HG02884 (cell line): ENCODE measurements around the gene TIGD3.

Experiments
- ATAC-seq: cut with Tn5 transposase; IDR thresholded peaks from one replicate; pipeline ENCODE4 v1.9.1; 2021; ENCODE audit warnings: mild to moderate bottlenecking, moderate library complexity; ENCODE audit not compliant: unreplicated experiment

TIGD3 gene

DNA sequence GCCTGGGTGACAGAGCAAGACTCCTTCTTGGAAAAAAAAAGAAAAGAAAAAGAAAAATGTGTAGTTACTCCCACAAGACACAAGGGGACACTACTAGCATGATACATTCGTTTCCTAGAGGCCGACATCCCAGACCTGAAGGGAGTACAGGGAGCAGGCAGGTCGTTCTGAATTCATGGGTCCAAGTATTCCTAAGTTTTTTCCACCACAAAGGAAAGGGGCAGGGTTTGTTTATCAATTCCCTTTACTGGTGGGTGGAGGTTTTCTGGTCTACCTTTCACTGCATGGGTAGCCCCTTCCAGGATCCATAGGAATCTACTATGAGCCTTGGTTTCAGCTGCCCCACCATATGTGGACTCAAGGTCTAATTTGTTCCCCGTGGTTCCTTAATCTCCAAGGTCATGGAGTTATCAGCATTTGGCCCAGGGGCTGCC lies 11.8 kb downstream of the TIGD3 start:
- no peak for ATAC-seq

DNA sequence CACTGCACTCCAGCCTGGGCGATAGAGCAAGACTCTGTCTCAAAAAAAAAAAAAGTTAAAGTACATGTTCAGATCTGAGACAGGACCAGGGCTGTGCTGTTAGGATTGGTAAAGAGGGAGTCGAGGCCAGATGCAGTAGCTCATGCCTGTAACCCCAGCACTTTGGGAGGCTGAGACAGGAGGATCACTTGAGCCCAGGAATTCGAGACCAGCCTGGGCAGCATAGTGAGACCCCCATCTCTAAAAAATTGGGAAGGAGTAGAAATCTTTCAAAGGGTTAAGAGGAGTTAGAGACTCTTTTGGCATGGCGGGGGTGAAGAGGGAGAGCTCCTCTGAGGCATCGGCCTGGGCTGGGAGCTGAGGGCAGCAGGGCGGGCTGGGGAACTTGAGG lies 16.1 kb downstream of the TIGD3 start:
- no peak for ATAC-seq

DNA sequence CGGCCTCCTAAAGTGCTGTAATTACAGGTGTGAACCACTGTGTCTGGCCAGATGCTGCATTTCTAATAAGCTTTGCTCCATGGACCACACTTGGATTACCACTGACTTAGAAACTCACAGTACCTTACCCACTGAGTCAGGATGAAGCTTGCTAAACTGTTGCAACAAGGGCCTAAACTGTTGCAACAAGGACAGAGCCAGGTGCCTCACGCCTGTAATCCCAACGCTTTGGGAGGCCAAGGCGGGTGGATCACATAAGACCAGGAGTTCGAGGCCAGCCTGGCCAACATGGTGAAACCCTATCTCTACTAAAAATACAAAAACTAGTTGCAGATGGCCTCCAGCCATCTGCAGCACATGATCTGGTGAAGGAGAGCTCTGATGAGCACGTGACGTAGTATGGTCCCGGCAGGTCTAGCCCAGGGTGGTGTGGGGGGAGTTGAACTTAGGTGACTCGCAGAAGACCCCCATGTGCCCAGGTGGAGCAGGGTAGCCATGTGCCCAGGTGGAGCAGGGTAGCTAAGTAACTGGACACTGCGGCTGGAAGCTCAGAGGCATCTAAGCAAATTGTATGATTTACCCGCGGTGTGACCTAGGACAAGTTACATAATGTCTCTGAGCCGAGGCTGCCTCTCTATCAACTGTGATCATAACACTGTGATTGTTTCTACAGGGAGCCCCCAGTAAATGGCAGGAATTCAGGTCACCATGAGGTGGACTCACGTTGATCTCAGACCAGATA lies 19.5 kb downstream of the TIGD3 start:
- ATAC-seq = no peak

DNA sequence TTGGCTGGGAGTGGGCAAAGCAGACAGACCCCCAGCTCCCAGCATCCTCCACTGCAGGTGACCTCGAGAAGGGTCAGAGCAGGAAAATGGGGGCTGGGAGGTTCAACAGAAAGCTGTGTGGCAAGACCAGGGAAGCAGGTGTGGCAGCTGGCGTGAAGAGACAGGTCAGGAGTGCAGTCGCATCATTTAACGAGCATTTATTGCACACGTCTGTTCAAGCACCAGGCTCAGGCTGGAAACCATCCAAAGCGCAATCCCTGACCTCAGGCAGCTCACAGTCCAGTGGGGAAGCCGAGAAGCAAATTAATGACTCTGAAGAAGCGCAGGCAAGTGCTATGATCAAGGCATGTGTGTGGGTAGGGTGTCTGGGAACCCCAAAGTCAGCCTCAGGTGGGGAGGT lies 20.5 kb downstream of the TIGD3 start:
- ATAC-seq = no peak

DNA sequence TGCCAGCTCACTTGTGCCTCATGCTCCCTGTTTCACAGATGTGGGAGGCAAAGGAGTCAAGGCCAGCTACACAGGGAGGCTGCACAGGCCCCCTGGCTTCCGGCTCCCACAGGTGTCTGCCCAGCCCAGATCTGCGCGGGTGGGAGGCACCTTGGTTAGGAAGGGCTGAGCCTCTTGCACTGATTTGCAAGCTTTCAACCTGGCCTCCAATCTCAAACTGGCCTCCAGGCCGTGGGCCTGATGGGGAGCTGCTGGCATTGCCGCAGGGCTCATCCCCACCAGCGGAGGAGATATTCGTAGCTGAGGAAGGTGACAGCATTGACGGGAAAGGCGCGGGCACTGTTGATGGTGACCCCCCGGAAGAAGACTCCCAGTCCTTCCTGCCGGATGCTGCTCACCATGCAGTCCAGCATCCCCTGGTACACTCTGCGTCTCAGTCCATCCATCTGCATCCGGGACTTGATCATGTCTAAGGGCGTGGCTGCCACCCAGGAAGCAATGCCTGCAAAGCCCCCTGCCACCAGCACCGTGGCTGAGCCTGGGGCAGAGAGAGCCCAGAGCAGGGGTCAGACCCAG lies 21.7 kb downstream of the TIGD3 start:
- ATAC-seq = no peak

DNA sequence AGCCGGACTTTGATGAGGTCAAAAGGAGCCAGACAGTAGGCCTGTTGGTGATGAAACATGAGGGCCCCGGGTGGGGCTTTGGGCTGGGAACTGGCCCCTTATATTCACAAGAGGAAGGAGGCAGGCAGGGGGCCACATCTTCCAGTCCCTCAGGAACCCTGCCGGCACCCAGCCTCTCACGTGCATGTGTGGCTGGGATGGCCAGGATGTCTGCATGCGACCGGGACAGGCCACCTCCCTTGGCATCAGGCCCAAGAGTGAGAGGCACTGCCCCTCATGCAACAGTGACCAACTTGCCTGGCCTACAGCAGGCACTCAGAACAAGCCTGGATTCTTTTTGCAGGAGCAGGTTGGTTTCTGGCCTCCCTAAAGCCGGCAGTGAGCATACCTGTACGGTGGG lies 22.5 kb downstream of the TIGD3 start:
- no peak for ATAC-seq

DNA sequence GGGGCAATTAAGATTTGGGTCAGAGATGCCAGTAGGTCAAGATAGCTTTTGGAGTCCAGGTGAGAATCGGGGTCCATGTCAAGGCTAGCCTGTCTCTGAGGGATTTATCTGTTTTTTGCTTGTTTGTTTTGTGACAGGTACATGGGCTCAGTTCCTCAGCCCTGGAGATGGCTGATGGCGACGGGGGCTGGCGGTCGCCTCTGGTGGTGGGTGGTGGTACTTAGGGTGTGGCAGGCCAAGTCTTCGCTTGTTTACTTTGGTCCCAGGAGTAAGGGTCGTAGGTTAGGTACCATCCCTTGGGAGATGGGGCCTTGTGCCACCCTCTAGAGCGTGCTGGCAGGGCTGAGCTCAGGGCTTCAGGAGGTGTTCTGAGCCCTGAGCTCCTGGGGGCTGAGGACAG lies 23.2 kb downstream of the TIGD3 start:
- no peak for ATAC-seq

DNA sequence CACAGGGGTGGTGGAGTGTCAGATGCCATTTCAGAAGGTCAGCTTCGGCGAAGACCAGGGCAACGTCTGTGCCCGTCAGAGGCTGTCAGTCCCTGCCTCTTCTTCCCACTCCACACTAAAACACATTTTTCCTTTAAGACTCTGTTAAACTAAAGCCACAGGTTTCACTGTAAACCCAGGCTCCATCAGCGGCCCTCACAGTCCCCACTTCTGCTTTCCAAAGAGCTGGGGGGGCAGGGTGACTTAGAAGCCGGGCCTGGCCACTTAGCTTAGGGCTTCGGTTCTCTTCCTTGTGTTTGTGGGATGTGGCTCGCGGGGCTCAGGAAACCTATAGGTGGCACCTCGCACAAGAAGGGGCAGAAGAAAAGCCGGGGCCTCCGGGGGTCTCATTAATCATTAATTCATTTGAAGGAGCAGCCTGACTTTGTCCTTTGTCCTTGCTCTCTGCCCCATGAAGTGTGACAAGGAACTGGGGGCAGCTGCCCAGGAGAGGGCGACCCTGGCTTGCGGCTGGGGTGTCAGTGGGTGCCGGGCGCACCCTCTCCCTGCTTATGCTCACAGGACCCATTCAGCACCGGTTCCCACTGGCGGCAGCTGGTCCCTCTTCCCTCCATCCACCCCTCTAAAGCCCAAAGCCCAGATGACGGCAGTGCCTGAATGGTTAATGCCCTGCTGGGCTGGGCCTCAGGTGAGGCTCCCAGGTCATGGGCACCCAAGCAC lies 23.8 kb downstream of the TIGD3 start:
- no peak for ATAC-seq

DNA sequence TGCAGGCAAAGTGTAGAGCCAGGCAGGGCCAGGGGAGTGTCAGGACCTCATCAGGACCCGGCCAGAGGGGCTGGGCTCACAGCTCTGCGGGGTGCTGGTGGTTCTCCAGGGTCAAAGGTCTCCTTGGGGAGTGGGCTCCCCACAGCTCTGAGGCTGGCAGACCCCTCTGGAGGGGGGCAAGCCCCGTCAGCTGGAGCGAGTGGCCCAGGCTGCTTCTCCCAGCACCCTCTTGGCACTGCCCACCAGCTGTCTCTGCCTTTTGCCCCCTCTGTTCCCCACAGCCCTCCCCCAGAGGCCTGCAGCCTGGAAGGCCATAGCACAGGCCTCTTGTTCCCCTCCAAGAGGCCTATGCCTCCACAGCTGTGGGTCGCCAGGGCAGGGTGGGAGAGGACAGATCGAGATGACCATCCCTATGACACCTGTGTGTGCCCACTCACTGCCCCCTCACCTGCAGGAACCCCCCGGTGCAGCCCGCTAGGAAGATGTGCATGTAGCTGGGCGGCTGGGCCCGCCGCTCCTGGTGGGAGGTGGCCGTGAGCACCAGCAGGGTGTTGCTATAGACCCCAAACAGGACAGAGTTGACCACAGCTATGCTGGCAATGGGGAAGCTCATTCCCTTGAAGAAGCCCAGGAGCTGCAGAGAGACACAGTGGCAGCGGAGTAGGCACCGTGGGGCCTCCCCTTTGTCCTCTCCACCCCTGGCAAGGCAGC lies 24.5 kb downstream of the TIGD3 start:
- no peak for ATAC-seq

DNA sequence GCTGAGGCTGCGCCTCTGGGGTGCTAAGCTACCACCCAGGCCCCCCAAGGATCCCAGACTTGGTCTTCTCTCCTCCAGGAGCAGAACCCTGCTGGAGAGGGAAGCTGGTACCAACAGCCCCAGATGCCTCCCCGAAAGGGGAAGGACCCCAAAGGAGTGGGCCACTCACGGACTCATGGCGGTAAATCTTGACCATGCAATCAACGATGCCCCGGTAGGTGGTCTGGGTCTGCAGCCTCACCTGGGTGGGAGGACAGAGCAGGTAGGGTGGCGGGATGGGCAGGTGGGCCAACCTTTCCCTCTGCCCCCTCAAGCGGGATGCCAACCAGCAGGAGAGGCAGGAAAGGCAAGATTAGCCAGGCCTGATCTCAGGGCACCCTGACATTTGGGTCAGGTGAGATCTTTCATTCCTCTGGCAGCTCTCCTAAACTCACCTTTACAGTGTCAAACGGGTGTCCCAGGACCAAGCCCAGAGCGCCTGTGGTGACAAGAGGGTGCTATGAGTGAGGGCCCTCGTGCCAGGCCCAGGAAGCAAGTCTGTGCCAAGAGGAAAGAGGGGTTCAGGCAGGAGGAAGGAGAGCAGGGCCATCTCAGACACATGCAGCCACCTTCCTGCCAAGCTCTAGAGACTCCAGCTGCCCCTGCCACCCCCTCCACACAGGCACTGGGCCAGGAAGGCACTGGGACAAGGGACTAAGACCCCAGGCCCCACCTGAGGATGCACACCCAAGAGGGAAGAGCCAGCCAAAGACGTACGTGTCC lies 25.3 kb downstream of the TIGD3 start:
- ATAC-seq = no peak

DNA sequence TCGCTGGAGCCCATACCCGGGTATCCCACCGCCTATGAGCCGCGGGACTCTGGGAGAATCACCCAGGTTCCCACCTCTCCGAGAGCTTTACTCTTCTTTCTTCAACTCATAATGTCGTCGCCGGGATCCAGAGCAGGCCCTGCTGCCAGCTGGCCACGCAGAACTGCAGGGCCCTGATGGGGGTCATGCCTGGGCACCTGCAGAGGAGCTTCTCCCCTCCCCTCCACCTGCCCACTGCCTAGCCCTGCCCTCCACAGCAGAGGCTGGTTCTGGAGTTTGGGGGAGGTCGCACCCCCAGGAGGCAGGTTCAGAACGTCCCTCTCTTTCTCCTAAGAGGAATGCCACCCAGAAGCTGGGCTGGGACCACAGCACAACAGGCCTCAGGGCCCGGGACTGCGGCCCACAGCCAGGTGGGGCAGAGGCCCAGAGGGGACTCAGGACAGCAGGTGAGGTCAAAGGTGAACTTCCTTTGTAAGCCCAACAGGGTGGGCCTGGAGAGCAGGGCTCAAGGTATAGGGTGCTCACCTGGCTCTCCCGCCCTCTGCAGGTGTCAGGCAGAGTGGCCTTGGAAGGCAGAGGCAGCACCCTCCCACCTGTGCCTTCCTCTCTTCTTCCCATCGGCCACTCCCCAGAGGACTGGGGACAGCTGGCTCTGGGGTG lies 26.0 kb downstream of the TIGD3 start:
- no peak for ATAC-seq

DNA sequence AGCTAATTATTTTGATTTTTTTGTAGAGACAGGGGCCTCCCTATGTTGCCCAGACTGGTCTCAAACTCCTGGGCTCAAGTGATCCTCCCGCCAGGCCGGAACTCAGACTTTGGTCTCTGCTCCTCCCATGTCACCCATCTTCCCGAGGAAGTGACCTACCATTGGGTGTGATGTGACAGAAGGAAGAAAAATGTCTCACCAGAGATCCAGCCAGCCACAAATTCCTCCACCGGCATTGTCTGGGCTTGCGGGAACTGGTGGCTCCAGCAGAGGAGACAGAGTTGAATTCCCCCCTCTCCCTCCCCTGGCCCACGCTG lies 27.1 kb downstream of the TIGD3 start:
- no peak for ATAC-seq

DNA sequence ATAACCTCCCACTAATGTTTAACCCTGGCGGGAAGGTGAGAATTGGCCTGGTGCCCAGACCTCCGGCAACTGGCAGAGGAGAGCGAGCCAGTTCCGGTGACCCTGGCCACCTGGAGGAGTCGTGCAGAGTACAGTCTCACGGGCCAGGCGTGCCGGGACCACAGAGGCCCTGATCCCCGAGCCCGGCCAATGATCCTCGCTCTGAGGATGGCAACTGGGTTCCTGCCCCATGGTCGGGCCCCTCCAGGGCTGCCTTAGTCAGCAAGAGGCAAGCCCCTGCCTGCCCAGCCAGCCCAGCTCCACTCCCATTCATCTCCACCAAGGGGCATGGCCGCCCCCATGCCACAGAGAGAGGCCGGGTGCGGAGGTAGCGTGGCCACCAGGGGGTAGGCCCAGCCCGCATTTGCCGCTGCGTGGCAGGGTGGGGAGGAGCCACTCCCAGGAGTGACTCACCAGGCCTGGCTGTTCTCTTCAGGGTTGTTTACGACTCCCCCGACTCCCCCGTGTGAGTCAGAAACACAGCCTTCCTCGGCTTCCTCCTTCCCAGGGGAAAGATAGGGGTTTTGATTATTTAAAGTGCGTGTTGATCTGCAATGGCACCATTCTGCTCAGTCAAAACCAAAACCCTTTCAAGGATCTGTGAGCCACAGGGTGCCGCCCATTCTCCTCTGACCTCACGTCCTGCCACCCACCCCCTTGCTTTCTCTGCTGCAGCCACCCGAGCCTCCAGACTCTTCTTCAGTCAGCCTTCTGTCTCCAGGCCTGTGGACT lies 27.7 kb downstream of the TIGD3 start, which contains the start of gene SLC25A45:
TSS of gene SLC25A45 (minus strand) at position 614 of the 771 bp plus-strand sequence. CDS start 695 bp downstream, outside the sequence.
- ATAC-seq = peak; percentile 55

DNA sequence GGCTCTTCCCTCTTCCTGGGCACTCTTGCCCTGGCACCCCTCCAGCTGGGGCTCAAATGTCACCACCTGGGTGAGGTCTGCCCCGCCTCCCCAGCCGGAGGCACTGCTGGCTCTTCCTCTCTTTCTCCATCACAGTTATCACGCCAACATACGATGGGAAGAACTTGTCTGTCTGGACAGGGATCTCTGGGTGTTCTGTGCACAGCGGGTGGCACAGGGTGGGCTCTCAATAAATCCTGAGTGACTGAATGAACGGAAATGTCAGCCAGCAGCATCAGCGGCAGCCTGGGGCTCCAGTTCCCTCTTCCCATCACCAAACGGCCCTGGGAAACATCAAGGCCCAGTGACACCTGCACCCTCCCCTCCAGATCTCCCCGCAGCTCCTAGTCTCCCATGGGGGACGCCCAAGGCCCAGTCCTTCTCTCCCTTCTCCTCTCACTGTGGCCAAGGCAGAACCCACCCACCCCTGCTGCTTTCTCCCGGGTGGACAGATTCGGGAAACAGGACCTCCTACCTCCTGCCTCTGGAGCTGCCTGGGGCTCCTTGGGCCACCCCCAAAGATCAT lies 28.3 kb downstream of the TIGD3 start:
- ATAC-seq = no peak

DNA sequence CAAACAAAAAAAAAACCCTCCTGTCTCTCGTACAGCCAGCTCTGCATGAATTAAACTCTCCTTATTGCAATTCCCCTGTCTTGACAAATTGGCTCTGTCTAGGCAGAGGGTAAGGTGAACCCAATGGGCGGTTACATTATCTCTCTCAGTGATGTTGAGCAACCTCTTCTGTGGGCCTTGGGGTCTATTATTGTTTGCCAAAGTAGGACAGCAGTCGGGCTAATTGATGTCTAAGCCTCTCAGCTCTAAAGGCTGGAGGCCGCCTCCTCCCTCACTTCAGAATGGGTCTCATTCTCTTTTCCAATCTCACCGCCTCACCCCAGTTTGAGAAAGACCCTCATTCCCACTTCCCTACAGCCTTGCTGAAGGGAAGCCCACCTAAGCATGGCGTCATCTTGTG lies 29.2 kb downstream of the TIGD3 start:
- ATAC-seq = no peak

DNA sequence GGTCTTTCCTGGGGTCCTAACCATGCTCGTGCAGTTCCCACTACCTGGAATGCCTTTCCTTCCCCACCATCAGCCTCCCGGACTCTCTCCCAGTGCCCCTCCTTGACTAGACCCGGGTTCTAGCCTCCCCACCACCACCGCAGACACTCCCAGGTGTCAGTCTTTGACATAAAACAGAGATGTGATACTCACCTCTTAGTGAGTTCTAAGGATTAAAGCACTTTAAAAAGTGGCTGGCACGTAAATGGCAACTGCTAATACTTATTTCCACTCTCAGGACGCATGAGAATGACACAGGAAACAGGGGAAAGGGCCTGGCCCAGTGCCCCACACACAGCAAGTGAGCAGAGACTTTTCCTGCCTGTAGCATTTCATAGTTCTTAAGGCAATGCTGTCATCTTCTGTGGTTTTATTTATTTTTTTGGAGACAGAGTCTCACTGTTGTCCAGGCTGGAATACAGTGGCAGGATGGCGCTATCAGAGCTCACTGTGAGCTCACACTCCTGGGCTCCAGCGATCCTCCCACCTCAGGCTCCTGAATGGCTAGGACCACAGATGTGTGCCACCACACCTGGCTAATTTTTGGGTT lies 29.8 kb downstream of the TIGD3 start:
- ATAC-seq = no peak

DNA sequence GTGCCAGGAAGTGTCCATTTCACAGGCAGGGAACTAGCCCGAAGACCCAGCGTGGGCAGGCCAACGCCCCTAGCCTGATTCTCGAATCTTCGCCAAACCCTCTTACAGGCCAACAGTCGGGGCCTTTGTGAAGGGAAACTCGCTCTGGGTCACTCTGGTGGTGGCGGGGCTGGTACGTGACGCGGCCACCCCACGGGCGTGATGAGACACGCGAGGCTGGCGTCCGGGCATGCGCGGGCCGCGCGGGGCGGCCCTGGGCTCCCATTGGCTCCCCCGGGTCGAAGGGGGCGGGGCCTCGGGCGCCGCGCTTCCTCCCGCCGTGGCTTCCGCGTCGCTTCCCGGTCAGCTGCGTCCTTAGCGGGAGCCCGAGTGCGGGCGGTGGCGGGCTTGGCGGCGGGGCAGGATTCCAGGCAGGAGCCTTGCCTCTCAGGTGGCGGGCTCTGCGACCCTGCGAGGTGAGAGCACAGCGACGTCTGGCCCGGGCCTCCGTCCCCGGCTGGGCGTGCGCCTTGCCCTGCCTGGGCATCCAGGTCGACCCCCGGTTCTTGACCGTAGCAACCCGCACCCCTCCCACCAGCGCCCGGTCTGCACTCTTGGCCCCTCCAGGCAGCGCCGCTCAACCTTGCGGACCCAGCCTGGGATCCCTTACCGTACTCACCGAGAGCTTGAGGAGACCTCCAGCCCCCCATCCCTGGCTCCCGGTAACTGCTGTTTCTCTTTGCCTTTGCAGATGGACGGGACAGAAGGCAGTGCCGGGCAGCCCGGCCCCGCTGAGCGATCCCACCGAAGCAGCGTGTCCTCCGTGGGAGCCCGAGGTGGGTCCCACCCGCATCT lies 32.0 kb downstream of the TIGD3 start, which contains the start of gene FRMD8:
TSS of gene FRMD8 (plus strand) at position 331 of the 834 bp plus-strand sequence. CDS start at position 731, 400 bp downstream.
- no peak for ATAC-seq

DNA sequence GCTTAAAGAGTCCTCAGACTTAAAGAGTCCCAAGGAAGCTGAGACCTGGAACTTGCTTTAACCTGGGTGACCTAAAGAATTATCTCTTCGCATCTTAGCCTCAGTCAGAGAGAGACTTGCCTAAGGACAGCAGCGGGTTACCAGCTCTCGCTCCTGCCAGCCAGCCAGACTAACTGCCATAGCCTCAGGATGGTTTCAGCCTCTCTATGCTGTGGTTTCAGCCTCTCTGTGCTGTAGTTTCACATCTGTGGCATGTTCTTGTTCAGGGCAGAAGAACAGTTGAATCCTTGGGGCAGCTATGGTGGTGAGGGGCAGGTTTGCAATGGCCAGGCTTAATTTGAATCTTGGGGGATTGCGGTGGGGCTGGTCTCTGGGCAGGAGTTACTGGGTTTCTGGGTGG lies 34.2 kb downstream of the TIGD3 start:
- no peak for ATAC-seq
